Stomach (tissue), 4 donors: Measurements from ENCODE around the gene TMEM135.

Source experiments
- CTCF ChIP-seq, 7 experiments: fragments of 450-650 bp in 4 of 7; fragments of 200-600 bp in 3 of 7; sonication (generic) in 3 of 7; IDR thresholded peaks; one replicate each; pipeline ENCODE4 v1.5.1; 2016 to 2019; ENCODE audit warnings: antibody characterized with exemption in 7 of 7, control low read depth in 2 of 7, mild to moderate bottlenecking in 1 of 7
- POLR2AphosphoS5 ChIP-seq, 3 donors: sonication (generic); formaldehyde crosslinking; IDR thresholded peaks; one replicate each; pipeline ENCODE4 v1.6.1; 2016; ENCODE audit warnings: antibody characterized with exemption in 3 of 3

- TF ChIP-seq POLR2AphosphoS5 (IDR thresholded peaks at IDR 0.05) (no peak), CTCF (IDR thresholded peaks at IDR 0.05) (no peak)
Observed at GRCh38 chr11:87320123-87320522, 282.4 kb downstream of the TMEM135 start.
